Measurements from ENCODE around the gene RASAL2. TPM values are rescaled to one million over a fixed set of nuclear protein-coding genes. Genes with fewer than 3 reads are reported as not detected.

RASAL2 gene
- total and polyA plus RNA-seq, 11 donors = 6.2 to 112 (median 39.9) TPM

DNA sequence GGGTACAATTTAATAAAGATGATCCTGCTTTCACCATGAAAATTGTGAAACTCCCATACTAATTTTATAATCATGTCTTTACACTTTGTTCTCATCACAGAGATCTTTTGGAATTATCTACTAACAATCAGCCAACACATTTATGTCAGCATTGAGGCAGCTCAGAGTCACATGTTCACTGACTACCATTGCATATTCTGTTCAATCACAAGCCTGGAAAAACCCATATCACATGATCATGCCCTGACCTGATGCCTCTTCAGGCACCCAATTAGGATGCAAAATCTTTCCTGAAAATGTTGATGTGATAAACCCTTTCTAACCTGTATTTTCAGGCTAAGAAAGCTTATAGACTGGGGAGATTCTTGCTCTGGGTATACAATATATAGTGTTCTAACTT lies 21.6 kb upstream of the RASAL2 start:
- intact Hi-C loops (cut with DNase I) = no loop called here
- Histone ChIP-seq H3K4me3 (no peak overlapping the region), H3K27me3 (no peaks in the 10 kb centered on the region), H3K36me3 (no peaks in the 10 kb centered on the region), H3K27ac (no peak overlapping the region), H3K9me3 (no peaks in the 10 kb centered on the region), H3K4me1 (peaks cover 0 to 3% (median 0%) of the 10 kb centered on the region in 12 donors)
- TF ChIP-seq POLR2A (IDR thresholded peaks at IDR 0.05) = no peak
- TF ChIP-seq, protein P1, sequence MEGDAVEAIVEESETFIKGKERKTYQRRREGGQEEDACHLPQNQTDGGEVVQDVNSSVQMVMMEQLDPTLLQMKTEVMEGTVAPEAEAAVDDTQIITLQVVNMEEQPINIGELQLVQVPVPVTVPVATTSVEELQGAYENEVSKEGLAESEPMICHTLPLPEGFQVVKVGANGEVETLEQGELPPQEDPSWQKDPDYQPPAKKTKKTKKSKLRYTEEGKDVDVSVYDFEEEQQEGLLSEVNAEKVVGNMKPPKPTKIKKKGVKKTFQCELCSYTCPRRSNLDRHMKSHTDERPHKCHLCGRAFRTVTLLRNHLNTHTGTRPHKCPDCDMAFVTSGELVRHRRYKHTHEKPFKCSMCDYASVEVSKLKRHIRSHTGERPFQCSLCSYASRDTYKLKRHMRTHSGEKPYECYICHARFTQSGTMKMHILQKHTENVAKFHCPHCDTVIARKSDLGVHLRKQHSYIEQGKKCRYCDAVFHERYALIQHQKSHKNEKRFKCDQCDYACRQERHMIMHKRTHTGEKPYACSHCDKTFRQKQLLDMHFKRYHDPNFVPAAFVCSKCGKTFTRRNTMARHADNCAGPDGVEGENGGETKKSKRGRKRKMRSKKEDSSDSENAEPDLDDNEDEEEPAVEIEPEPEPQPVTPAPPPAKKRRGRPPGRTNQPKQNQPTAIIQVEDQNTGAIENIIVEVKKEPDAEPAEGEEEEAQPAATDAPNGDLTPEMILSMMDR (IDR thresholded peaks at IDR 0.05) = no peak
- no peak for ATAC-seq
- no peak for DNase-seq

DNA sequence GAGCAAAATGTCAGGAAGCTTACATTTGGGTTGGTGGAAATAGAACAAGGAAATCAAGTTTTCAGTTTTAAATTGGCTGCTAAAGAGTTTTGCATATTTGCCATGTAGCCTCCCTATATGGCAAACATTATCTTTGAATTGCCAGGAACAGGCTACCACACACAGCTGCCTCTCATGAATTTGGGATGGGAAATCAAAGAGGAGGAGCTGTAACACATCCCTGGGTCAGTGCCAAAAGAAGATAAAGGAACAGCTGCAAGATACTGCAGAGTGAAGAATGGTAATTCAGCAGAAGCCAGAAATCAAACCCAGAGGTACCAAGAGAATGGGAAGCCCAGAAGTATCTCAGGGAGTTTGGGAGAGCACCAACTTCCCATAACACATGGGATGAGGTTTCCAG lies 18.6 kb upstream of the RASAL2 start:
- intact Hi-C loops (cut with DNase I) = no loop called here
- DNase-seq (no peak), ATAC-seq (no peak)
- H3K4me1 ChIP-seq = no peaks in the 10 kb centered on the region
- TF ChIP-seq, protein P1 (IDR thresholded peaks at IDR 0.05) = no peak
- no peak for TF ChIP-seq POLR2A (IDR thresholded peaks at IDR 0.05)
- H3K27me3 ChIP-seq = no peaks in the 10 kb centered on the region
- H3K9me3 ChIP-seq = no peaks in the 10 kb centered on the region
- H3K4me3 ChIP-seq = no peak overlapping the region
- H3K36me3 ChIP-seq = no peaks in the 10 kb centered on the region
- H3K27ac ChIP-seq = no peak overlapping the region

DNA sequence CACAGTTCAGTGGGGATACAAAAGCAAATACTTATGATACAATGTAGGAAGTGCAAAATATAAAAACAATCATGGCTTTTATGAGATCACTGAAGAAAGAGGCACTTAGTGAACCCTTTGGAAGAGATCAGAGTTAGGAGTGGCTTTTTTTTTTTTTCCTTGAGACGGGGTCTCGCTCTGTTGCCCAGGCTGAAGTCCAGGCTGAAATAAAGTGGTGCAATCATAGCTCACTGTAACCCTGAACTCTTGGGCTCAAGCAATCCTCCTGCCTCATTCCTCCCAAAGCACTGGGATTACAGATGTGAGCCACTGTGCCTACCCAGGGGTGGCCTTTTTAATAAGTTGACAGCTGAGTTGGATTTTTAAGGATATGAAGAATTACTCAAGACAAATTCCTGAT lies 17.3 kb upstream of the RASAL2 start:
- no peaks in the 10 kb centered on the region for H3K36me3 ChIP-seq
- no peak for DNase-seq
- no peaks in the 10 kb centered on the region for H3K27me3 ChIP-seq
- H3K4me1 ChIP-seq = no peaks in the 10 kb centered on the region
- H3K4me3 ChIP-seq = no peak overlapping the region
- intact Hi-C loops (cut with DNase I) = no loop called here
- no peak for ATAC-seq
- no peaks in the 10 kb centered on the region for H3K9me3 ChIP-seq
- TF ChIP-seq, protein P1 (IDR thresholded peaks at IDR 0.05) = no peak
- TF ChIP-seq POLR2A (IDR thresholded peaks at IDR 0.05) = no peak
- no peak overlapping the region for H3K27ac ChIP-seq
- 43 to 94% (median 76%) methylated on average over 2 of the region's 2 CpGs for WGBS, 4 donors

DNA sequence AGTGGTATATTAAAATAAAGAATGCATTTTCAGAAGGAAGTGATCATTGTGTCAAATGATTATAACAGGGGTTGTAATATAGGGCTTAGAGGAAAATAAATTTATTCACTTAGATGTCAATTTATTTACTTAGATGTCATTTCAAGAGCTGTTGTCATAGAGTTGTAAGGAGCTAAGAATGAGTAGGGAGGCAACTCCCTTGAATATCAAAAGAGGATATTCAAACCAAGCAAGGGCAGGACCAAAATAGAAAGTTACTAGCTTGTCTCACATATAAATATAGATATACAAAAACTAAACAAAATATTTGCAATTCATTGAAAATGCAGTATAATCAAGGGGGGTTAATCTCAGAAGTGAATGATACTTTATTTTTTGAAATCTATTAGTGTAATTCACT lies 16.0 kb upstream of the RASAL2 start:
- H3K4me1 ChIP-seq = no peaks in the 10 kb centered on the region
- H3K9me3 ChIP-seq = no peaks in the 10 kb centered on the region
- H3K27ac ChIP-seq = no peak overlapping the region
- intact Hi-C loops (cut with DNase I) = no loop called here
- H3K27me3 ChIP-seq = no peaks in the 10 kb centered on the region
- no peaks in the 10 kb centered on the region for H3K36me3 ChIP-seq
- H3K4me3 ChIP-seq = no peak overlapping the region
- ATAC-seq (no peak), DNase-seq (no peak)
- TF ChIP-seq POLR2A (IDR thresholded peaks at IDR 0.05) = no peak
- TF ChIP-seq, protein P1 (IDR thresholded peaks at IDR 0.05) = no peak
